HG03280 (cell line): ENCODE data around the gene STARD9.
"Not testable (repeated sequence)": the region's sequence is repeated elsewhere in the genome, so short reads cannot be mapped to it uniquely, and the experiment has no call there.

Experiments
- ATAC-seq: cut with Tn5 transposase; IDR thresholded peaks from one replicate; pipeline ENCODE4 v1.9.1; 2021; ENCODE audit warnings: mild to moderate bottlenecking, moderate library complexity; ENCODE audit not compliant: unreplicated experiment

Gene STARD9

GRCh38 chr15:42760759-42761158, 185.4 kb downstream of the STARD9 start:
- no peak for ATAC-seq

GRCh38 chr15:42761813-42762212, 186.4 kb downstream of the STARD9 start:
- not testable (repeated sequence) for ATAC-seq

- not testable (repeated sequence) for ATAC-seq
Observed at GRCh38 chr15:42764154-42764731, 188.8 kb downstream of the STARD9 start.

- ATAC-seq: not testable (repeated sequence)
Observed at GRCh38 chr15:42766109-42766508, 190.7 kb downstream of the STARD9 start.
